ENCODE measurements around the gene MACO1. TPM values are rescaled to one million over a fixed set of nuclear protein-coding genes. Genes with fewer than 3 reads are reported as not detected.

The MACO1 gene
- total and polyA plus RNA-seq, 9 of the 15 experiments (the other 6 are each of a cell fraction or from before 2014, with no cell fraction given) = 4.6 to 28.4 (median 21.7) TPM

DNA sequence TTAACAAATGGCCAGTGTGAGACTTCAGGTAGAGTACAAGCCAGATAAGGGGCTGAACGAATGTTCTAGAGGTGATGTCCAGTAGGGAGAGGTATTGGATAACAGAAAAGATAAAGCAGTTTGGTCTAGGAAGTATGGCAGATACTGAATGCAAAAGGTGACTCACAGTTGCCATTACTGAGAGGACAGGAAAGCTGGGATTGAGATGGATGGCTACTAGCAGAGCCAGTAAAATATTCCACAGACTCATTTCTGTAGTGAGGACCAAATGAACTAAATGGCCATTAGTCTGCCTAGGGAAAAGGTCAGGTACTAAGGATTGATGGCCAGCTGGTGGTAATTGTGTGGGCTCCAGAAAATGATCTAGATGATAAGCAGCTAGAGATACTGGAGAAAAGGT lies 11.5 kb downstream of the MACO1 start (continued):
- no peak for TF ChIP-seq ZBTB9 (CRISPR knock-in tag; IDR thresholded peaks at IDR 0.05)
- no peak for TF ChIP-seq PCBP2 (IDR thresholded peaks at IDR 0.05; ENCODE audit: low read depth, low read length, poor library complexity, severe bottlenecking)
- peak; percentile 47; the same call in 1 of the 2 replicates for TF ChIP-seq SMARCE1 (IDR thresholded peaks at IDR 0.05)
- TF ChIP-seq XRCC3 (IDR thresholded peaks at IDR 0.05) = no peak
- TF ChIP-seq ILF3 (IDR thresholded peaks at IDR 0.05; ENCODE audit: borderline replicate concordance) = no peak
- no peak for TF ChIP-seq BRD4 (IDR thresholded peaks at IDR 0.05)
- TF ChIP-seq ZNF584 (CRISPR knock-in tag; IDR thresholded peaks at IDR 0.05; ENCODE audit: low read depth) = no peak
- no peak for TF ChIP-seq ZSCAN32 (CRISPR knock-in tag; IDR thresholded peaks at IDR 0.05)
- no peak for TF ChIP-seq RBFOX2 (IDR thresholded peaks at IDR 0.05; ENCODE audit: low read depth, low read length)
- TF ChIP-seq CREB5 (CRISPR knock-in tag; IDR thresholded peaks at IDR 0.05) = no peak
- TF ChIP-seq, protein P1, sequence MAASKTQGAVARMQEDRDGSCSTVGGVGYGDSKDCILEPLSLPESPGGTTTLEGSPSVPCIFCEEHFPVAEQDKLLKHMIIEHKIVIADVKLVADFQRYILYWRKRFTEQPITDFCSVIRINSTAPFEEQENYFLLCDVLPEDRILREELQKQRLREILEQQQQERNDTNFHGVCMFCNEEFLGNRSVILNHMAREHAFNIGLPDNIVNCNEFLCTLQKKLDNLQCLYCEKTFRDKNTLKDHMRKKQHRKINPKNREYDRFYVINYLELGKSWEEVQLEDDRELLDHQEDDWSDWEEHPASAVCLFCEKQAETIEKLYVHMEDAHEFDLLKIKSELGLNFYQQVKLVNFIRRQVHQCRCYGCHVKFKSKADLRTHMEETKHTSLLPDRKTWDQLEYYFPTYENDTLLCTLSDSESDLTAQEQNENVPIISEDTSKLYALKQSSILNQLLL (CRISPR knock-in tag; IDR thresholded peaks at IDR 0.05; ENCODE audit: borderline replicate concordance) = no peak
- TF ChIP-seq THAP7 (CRISPR knock-in tag; IDR thresholded peaks at IDR 0.05) = no peak
- no peak for TF ChIP-seq SETDB1 (IDR thresholded peaks at IDR 0.05; ENCODE audit: low read length)
- no peak for TF ChIP-seq BRD9 (IDR thresholded peaks at IDR 0.05; ENCODE audit: low read depth, partially characterized antibody)
- no peak for TF ChIP-seq ZNF76 (CRISPR knock-in tag; IDR thresholded peaks at IDR 0.05; ENCODE audit: borderline replicate concordance)
- TF ChIP-seq MAZ (CRISPR knock-in tag; conservative IDR thresholded peaks at IDR 0.05 in 1 of 2, IDR thresholded peaks at IDR 0.05 in 1 of 2) = no peak
- peak; percentile 47; the same call in 1 of the 2 replicates for TF ChIP-seq MTA1 (IDR thresholded peaks at IDR 0.05; ENCODE audit: borderline replicate concordance)
- TF ChIP-seq, protein P2, sequence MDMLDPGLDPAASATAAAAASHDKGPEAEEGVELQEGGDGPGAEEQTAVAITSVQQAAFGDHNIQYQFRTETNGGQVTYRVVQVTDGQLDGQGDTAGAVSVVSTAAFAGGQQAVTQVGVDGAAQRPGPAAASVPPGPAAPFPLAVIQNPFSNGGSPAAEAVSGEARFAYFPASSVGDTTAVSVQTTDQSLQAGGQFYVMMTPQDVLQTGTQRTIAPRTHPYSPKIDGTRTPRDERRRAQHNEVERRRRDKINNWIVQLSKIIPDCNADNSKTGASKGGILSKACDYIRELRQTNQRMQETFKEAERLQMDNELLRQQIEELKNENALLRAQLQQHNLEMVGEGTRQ (CRISPR knock-in tag; IDR thresholded peaks at IDR 0.05) = no peak
- TF ChIP-seq SRSF7 (optimal IDR thresholded peaks at IDR 0.05; ENCODE audit: low read depth, low read length) = no peak
- TF ChIP-seq SUPT5H (IDR thresholded peaks at IDR 0.05) = no peak
- TF ChIP-seq FOS (IDR thresholded peaks at IDR 0.05; ENCODE audit: extremely low read depth, insufficient read length) = peak; percentile 54
- TF ChIP-seq EP300 (IDR thresholded peaks at IDR 0.05; ENCODE audit: low read length) = no peak
- peak; percentile 23; the same call in 1 of the 2 replicates for TF ChIP-seq CBFA2T3 (IDR thresholded peaks at IDR 0.05)
- no peak for TF ChIP-seq ZNF764 (CRISPR knock-in tag; IDR thresholded peaks at IDR 0.05; ENCODE audit: low read depth)

All from K562 (cell line).